RWPE1 (cell line): Measurements from ENCODE around the gene MRPS12.

Experiments
- CTCF ChIA-PET: fragments of 350-600 bp; sonication (Branson Sonifier 250); formaldehyde crosslinking; extraction: SDS; loops from one replicate; lab custom pipeline; 2021; lab: Yijun Ruan, JAX
- POLR2A ChIA-PET: fragments of 400-600 bp; formaldehyde crosslinking; extraction: SDS; loops from one replicate; lab custom pipeline; 2020; ENCODE audit warnings: antibody characterized with exemption; ENCODE audit not compliant: low non-redundant PET; lab: Yijun Ruan, JAX
- DNase-seq: peaks from one replicate; pipeline ENCODE4 v3.0.0; 2012; ENCODE audit warnings: low spot score
- H3K27ac ChIP-seq: fragments of 450-650 bp; 2 replicates; pipeline ENCODE4 v1.5.1; 2017
- TF ChIP-seq, protein P1 (sequence below): fragments of 450-650 bp; conservative IDR thresholded peaks from 2 replicates; pipeline ENCODE4 v1.5.1; 2017; ENCODE audit warnings: low read depth, mild to moderate bottlenecking

The MRPS12 gene

GRCh38 chr19:38975214-38975860, 44.6 kb downstream of the MRPS12 start, which contains the start of gene FBXO17:
FBXO17 (minus strand) TSS chr19:38975742; CDS start chr19:38950319, 25,423 bp downstream.
- H3K27ac ChIP-seq, result peak within 1 kb of the TSS; percentile 88
- ChIA-PET POLR2A (no interaction called here), CTCF (interaction anchor here (0.6 to 1.6 kb wide), 5 partner anchors 13 to 147 kb away, joined by 3 to 5 read pairs (median 3); no protein-coding TSS in a partner anchor)
- DNase-seq, result peak; percentile 42
- TF ChIP-seq, protein P1, sequence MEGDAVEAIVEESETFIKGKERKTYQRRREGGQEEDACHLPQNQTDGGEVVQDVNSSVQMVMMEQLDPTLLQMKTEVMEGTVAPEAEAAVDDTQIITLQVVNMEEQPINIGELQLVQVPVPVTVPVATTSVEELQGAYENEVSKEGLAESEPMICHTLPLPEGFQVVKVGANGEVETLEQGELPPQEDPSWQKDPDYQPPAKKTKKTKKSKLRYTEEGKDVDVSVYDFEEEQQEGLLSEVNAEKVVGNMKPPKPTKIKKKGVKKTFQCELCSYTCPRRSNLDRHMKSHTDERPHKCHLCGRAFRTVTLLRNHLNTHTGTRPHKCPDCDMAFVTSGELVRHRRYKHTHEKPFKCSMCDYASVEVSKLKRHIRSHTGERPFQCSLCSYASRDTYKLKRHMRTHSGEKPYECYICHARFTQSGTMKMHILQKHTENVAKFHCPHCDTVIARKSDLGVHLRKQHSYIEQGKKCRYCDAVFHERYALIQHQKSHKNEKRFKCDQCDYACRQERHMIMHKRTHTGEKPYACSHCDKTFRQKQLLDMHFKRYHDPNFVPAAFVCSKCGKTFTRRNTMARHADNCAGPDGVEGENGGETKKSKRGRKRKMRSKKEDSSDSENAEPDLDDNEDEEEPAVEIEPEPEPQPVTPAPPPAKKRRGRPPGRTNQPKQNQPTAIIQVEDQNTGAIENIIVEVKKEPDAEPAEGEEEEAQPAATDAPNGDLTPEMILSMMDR, result no peak

- peak overlapping the region; percentile 88 for H3K27ac ChIP-seq
- no peak for DNase-seq
- ChIA-PET POLR2A (no interaction called here), CTCF (interaction anchor here (0.6 to 1.6 kb wide), 5 partner anchors 14 to 94 kb away, joined by 3 to 5 read pairs (median 3); no protein-coding TSS in a partner anchor)
- TF ChIP-seq, protein P1, result no peak
Measured at GRCh38 chr19:38975861-38976271, 45.1 kb downstream of the MRPS12 start.

- CTCF ChIA-PET, result interaction anchor here (0.6 to 0.7 kb wide), 2 partner anchors 198 to 626 kb away, joined by 3 read pairs; no protein-coding TSS in a partner anchor
- peak overlapping the region; percentile 17 for H3K27ac ChIP-seq
- no peak for DNase-seq
Measured at GRCh38 chr19:38977445-38978325, 46.9 kb downstream of the MRPS12 start.

GRCh38 chr19:38978326-38978689, 47.6 kb downstream of the MRPS12 start:
- DNase-seq, result no peak
- ChIA-PET POLR2A (interaction anchor here (0.7 kb wide), 1 partner anchor 802 kb away, joined by 3 read pairs; no protein-coding TSS in a partner anchor), CTCF (no interaction called here)
- no peak overlapping the region for H3K27ac ChIP-seq
- TF ChIP-seq, protein P1, result no peak

More at GRCh38 chr19:38977445-38978325, 46.9 kb downstream of the MRPS12 start:
- POLR2A ChIA-PET, result interaction anchor here (0.7 kb wide), 1 partner anchor 801 kb away, joined by 3 read pairs; no protein-coding TSS in a partner anchor
- TF ChIP-seq, protein P1, result no peak

DNA sequence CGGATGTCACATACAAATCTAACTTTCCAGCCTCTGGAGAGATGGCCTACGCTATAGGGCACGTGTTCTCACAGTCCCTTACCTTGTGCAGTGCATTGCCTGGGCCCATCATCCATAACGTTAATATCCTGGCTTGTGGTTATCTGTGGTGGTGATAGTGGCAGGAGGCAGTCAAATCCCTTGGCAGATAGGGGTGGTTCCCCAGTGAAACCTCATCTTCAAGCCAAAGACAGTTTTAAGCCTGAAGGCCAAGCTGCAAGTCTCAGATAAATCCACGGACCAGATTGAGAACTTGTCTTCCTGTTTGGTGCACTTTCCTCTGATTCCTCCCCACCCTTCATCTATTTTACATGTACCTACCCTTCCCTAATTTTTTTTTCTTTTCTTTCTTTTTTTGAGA, 49.1 kb downstream of the MRPS12 start:
- no peak for DNase-seq
- CTCF ChIA-PET, result no interaction called here
- TF ChIP-seq, protein P1, result no peak
- POLR2A ChIA-PET, result no interaction called here
- no peak overlapping the region for H3K27ac ChIP-seq
